Right lobe of liver (tissue), 6 donors: ENCODE data around the gene DDX27. TPM values are rescaled to one million over a fixed set of nuclear protein-coding genes. Genes with fewer than 3 reads are reported as not detected.
A peak's percentile ranks its signal among the peaks of the same experiment; 100 is the strongest.

ENCODE experiments used
- ATAC-seq, 4 donors: fragments of 200-7000 bp; cut with Tn5 transposase; one replicate each; pipeline ENCODE4 v1.9.1; 2020; ENCODE audit warnings: mild to moderate bottlenecking in 4 of 4, moderate library complexity in 4 of 4
- DNase-seq, 3 donors: peaks; one replicate each; pipeline ENCODE4 v3.0.0-alpha.2; 2020
- H3K27ac ChIP-seq, 3 donors: fragments of 200-600 bp; one replicate each; pipeline ENCODE4 v1.8.0; 2022
- H3K27me3 ChIP-seq, 2 donors: fragments of 200-600 bp; one replicate each; pipeline ENCODE4 v1.8.0; 2022
- H3K36me3 ChIP-seq, 4 donors: fragments of 200-600 bp; sonication (generic) in 1 of 4; one replicate each; pipeline versions ENCODE4 v1.5.1 to v1.8.0; 2017 to 2022; ENCODE audit warnings: control low read depth in 1 of 4
- H3K4me1 ChIP-seq, 4 donors: fragments of 200-600 bp; sonication (generic) in 1 of 4; one replicate each; pipeline versions ENCODE4 v1.5.1 to v1.8.0; 2017 to 2022; ENCODE audit warnings: control low read depth in 1 of 4
- H3K4me3 ChIP-seq, 3 donors: fragments of 200-600 bp; one replicate each; pipeline ENCODE4 v1.8.0; 2022
- H3K9me3 ChIP-seq, 4 donors: fragments of 200-600 bp; sonication (generic) in 1 of 4; one replicate each; pipeline versions ENCODE4 v1.5.1 to v1.8.0; 2017 to 2022; ENCODE audit warnings: control low read depth in 1 of 4
- POLR2A ChIP-seq: fragments of 450-650 bp; IDR thresholded peaks from one replicate; pipeline ENCODE4 v1.6.1; 2017; ENCODE audit warnings: antibody characterized with exemption, mild to moderate bottlenecking
- WGBS: methylation state at CpG from one replicate; pipeline ENCODE4 v1.1.6; 2018; ENCODE audit warnings: low coverage, low lambda C conversion rate; ENCODE audit not compliant: insufficient coverage; ENCODE audit errors: missing lambda C conversion rate; 5-methylcytosine and 5-hydroxymethylcytosine counted together
- intact Hi-C, 2 donors: fragments of 100-400 bp; cut with DNase I; formaldehyde crosslinking; loops; one replicate each; pipeline versions ENCODE4 v1.11.2 to v1.14.1; 2022
- total RNA-seq, 6 experiments: library from RNA; depleted of rRNA in 2 of 6; stranded (reverse); fragments of >200 nt in 2 of 6; fragmentation: NEBNext Ultra II Directional in 3 of 6; extraction: Animal tissue kit (Norgen Biotek cat#: 25700) in 3 of 6; gene quantifications; one replicate each; pipeline versions ENCODE4 v1.1.0 to v1.2.4, GENCODE V29; 2016 to 2023
- TF ChIP-seq, protein P1 (sequence below), 4 donors: fragments of 200-600 bp in 3 of 4; fragments of 450-650 bp in 1 of 4; IDR thresholded peaks; one replicate each; pipeline versions ENCODE4 v1.5.1 to v1.8.0; 2016 to 2022; ENCODE audit warnings: antibody characterized with exemption in 4 of 4, mild to moderate bottlenecking in 2 of 4
- donor health status: DM: no; HTN: yes; CAD: no.
- donor health status: DM: no; HTN: no; CAD: no.
- donor health status: DM: no; HTN: no; CAD: no.
- donor health status: DM: no; HTN: yes; CAD: no.
- donor health status: DM: no; HTN: yes; CAD: no.

DDX27 gene
- total RNA-seq, 6 experiments from 2014 or later, result 7.6 to 15.7 (median 11.6) TPM

GRCh38 chr20:49172413-49172812 lies 46.8 kb upstream of the DDX27 start:
- no peak for TF ChIP-seq POLR2A
- TF ChIP-seq, protein P1, sequence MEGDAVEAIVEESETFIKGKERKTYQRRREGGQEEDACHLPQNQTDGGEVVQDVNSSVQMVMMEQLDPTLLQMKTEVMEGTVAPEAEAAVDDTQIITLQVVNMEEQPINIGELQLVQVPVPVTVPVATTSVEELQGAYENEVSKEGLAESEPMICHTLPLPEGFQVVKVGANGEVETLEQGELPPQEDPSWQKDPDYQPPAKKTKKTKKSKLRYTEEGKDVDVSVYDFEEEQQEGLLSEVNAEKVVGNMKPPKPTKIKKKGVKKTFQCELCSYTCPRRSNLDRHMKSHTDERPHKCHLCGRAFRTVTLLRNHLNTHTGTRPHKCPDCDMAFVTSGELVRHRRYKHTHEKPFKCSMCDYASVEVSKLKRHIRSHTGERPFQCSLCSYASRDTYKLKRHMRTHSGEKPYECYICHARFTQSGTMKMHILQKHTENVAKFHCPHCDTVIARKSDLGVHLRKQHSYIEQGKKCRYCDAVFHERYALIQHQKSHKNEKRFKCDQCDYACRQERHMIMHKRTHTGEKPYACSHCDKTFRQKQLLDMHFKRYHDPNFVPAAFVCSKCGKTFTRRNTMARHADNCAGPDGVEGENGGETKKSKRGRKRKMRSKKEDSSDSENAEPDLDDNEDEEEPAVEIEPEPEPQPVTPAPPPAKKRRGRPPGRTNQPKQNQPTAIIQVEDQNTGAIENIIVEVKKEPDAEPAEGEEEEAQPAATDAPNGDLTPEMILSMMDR (IDR thresholded peaks at IDR 0.05), result no peak
- Histone ChIP-seq H3K36me3 (peaks cover 0 to 4% (median 0%) of the 10 kb centered on the region in 4 donors), H3K4me1 (peaks cover 0 to 16% (median 7%) of the 10 kb centered on the region in 4 donors), H3K27me3 (no peaks in the 10 kb centered on the region), H3K27ac (no peak overlapping the region), H3K4me3 (no peak overlapping the region), H3K9me3 (no peaks in the 10 kb centered on the region)
- no peak for ATAC-seq
- intact Hi-C loops, result no loop called here
- 18% methylated on average over 1 of the region's 1 CpG for WGBS
- DNase-seq, result no peak

GRCh38 chr20:49174183-49174582 lies 45.0 kb upstream of the DDX27 start:
- Histone ChIP-seq H3K4me3 (no peak overlapping the region), H3K9me3 (no peaks in the 10 kb centered on the region), H3K36me3 (peaks cover 0 to 4% (median 1%) of the 10 kb centered on the region in 4 donors), H3K27me3 (no peaks in the 10 kb centered on the region), H3K4me1 (peaks cover 0 to 12% (median 0%) of the 10 kb centered on the region in 4 donors), H3K27ac (no peak overlapping the region)
- intact Hi-C loops, result no loop called here
- 93% methylated on average over 6 of the region's 6 CpGs for WGBS
- TF ChIP-seq, protein P1 (IDR thresholded peaks at IDR 0.05), result no peak
- no peak for TF ChIP-seq POLR2A
- DNase-seq (no peak), ATAC-seq (no peak)

DNA sequence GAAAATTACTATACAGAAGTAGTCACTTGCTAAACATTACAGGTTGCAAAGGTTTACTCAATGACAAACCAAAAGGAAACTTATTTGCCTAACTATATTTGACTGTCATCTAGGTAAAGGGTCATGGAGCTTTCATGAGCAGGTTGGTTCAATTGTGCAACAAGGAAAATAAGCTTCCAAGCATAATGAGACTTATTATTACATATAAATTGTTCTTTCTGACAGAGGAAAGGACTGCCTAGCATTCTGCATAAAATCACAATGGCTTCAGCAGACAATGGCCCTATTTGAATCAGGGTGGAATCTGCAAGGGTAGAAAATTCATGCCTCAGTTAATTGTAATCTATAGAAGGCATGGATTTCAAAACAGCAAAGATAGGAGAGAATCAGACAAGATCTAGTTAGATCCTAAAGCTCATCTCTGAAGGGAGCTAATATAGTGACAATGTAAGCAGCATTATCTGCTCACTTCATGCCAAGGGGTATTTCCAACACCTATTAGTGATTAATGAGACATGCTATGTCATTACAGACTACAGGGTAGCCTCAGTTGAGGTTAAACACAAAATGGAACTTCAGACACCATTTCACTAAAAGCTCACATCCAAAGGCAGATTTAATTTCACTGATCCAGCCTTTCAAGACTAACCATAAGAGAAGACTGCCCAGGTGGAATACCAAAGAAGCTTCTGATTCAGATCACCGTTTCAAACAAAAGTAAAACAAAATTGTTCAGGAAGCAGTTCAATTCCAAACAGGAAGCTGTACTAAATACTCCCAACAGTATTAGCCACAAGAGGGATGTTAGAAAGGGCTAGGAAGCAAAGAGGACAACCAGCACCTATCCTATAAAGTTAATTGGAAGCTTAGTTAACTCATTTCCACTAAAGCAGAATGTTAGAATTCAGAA lies 39.6 kb upstream of the DDX27 start:
- 0% methylated on average over 1 of the region's 1 CpG for WGBS
- H3K9me3 ChIP-seq, result no peaks in the 10 kb centered on the region
- intact Hi-C loops, result no loop called here
- peaks cover 0 to 2% (median 0%) of the 10 kb centered on the region in 4 donors for H3K36me3 ChIP-seq
- peak overlapping the region in 2 of 3 donors; percentile 23 for H3K4me3 ChIP-seq
- ATAC-seq (peak; percentile 84 to 90 (median 84)), DNase-seq (no peak)
- TF ChIP-seq POLR2A, result no peak
- TF ChIP-seq, protein P1 (IDR thresholded peaks at IDR 0.05), result no peak
- peak overlapping the region; percentile 56 to 85 (median 84) for H3K27ac ChIP-seq
- peaks cover 0 to 52% (median 17%) of the 10 kb centered on the region in 4 donors for H3K4me1 ChIP-seq
- no peaks in the 10 kb centered on the region for H3K27me3 ChIP-seq

DNA sequence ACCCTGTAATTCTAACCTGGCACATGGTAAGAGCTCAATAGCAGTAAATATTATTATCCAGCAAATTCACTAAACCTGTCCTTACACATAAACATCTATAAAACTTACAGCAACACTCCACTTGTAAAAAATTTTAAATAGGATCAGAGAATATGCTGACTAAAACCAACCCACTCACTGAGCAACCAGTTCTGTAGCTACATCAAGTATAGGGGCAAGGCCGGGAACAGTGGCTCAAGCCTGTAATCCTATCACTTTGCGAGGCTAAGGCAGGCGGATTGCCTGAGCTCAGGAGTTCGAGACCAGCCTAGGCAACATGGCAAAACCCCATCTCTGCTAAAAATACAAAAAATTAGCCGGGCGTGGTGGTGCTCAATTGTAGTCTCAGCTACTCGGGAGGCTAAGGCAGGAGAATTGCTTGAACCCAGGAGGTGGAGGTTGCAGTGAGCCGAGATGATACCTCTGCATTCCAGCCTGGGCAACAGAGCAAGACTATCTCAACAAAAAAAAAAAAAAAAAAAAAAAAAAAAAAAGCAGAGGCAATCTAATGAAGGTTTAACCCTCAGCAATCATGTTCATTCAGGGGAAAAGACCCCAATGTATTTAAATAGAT lies 37.8 kb upstream of the DDX27 start:
- WGBS, result 71% methylated on average over 7 of the region's 8 CpGs
- H3K4me1 ChIP-seq, result peaks cover 0 to 55% (median 18%) of the 10 kb centered on the region in 4 donors
- intact Hi-C loops, result no loop called here

More for the DNA sequence above, 37.8 kb upstream of the DDX27 start:
- TF ChIP-seq, protein P1 (IDR thresholded peaks at IDR 0.05), result no peak
- no peak for TF ChIP-seq POLR2A
- Histone ChIP-seq H3K27me3 (no peaks in the 10 kb centered on the region), H3K36me3 (peaks cover 0 to 2% (median 0%) of the 10 kb centered on the region in 4 donors), H3K9me3 (no peaks in the 10 kb centered on the region), H3K27ac (peak overlapping the region in 2 of 3 donors; percentile 22 to 85), H3K4me3 (no peak overlapping the region)
- no peak for DNase-seq
- ATAC-seq, result no peak
